CD1c-positive myeloid dendritic cell (primary cell): ENCODE data around the gene CRYBA2.
A peak's percentile ranks its signal among the peaks of the same experiment; 100 is the strongest.

Experiments
- DNase-seq: peaks from one replicate; pipeline ENCODE4 v3.0.0-alpha.2; 2016; ENCODE audit errors: extremely low spot score

CRYBA2 gene

DNA sequence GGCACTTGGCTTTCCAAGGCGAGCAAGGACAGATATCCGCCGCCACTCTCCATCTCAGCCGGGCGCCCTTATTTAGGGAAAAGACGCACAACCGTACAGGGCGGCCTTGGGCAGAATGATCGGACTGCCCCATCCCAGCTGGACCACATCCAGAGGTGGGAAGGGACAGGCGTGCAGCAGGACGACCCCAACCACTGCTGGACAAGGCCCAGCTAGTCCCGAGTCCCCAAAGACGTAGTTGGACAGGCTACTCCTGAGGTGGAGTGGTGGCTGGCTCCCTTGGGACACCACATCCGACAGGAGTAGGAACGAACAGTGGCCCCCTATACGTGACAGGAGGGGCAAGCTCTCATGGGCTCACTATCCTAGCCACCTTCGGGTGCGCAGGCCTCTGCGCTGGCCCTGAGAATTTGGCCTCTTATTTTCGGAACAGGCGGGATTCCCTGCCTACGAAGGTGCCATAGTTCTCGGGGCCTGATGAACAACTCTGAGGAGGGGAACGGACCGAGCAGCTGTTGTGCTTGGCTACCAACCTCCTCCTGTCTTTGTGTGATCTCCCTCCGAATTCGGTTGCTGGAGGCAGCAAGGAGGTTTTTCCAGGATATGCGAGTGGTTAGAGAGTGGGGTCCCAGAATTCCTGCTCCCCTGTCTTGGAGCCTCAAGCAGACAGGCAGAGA is 10.5 kb downstream of the CRYBA2 start:
- no peak for DNase-seq

DNA sequence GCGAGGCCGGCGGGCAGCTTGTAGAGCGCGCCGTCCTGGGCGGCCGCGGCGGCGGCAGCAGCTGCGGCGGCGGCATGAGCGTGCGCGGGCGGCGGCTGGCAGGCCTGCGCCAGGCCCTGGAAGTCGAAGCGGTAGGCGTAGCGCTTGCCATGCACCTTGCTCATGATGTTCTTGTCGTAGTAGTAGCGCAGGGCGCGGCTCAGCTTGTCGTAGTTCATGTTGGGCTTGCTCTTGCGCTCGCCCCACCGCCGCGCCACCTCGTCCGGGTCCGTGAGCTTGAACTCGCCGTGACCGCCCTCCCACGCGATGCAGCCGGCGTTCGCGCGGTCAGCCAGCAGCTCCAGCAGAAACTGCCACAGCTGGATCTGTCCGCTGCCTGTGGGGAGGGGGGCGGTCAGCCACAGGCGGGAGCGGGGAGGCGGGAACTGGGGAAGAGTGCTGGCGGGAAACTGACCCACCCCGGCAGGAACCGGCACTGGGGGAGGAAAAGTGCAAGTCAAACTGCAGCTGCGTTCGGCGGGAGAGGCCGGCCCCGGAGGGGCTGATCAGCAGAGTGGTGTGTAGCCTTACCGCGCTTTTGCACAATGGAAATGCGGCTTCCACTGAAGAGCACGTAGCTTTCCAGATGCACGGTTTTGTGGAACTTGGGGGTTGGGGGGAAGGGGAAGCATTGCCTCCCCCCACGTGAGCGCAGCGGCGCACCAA is 11.2 kb downstream of the CRYBA2 start:
- peak; percentile 59 for DNase-seq

DNA sequence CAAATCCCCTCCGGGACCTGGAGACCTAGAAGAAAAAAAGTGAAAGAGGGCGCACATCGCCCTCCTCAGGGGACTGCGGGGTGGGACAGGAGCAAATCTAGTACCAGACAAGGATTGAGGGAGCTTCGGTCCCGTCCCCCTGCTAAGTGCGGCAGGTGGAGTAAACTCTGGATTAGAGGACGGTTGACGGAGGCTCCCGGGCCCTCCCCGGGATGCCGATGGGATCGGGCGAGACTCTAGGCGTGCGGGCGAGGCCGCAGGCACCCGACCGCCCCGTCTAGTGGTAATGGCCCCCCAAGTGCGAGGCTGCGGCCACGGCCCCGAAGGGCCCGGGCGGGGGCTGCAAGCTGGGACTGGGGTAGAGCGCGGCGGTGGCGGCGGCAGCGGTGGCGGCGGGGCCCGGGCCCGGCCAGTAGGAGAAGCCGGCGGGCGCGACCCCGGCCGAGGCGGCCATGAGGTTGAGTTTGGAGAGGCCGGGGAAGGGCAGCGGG is 11.8 kb downstream of the CRYBA2 start:
- no peak for DNase-seq

DNA sequence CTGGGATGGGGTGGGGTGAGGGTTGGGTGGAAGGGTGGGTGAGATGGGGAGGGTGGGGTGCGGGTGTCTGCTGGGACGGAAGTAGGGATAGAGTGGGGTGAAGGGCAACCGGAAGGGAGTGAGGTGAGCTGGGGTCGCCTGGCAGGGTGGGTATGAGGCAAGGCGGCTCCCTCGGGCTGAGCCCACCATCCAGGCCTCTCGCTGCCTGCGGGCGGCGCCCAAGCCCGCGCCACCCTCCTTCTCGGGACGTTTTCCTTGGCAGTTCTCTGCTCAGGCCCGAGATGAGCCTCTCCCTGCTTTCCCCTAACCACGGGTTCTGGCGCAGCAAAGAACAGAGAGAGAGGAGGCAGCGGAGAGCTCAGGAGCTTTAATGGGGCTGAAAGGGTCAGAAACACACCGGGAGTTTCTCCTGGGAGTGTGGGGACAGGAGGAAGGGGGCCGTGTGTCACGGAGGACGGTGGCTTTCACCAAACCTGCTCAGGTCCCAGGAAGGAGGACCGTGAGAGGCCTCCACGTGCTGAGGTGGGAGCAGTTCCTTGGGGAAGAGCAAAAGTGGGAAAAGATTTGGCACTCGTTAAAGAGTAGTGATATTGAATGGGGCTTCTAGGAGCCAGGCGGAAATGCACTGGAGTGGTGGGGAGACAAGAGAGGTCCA is 12.4 kb downstream of the CRYBA2 start:
- DNase-seq: no peak

DNA sequence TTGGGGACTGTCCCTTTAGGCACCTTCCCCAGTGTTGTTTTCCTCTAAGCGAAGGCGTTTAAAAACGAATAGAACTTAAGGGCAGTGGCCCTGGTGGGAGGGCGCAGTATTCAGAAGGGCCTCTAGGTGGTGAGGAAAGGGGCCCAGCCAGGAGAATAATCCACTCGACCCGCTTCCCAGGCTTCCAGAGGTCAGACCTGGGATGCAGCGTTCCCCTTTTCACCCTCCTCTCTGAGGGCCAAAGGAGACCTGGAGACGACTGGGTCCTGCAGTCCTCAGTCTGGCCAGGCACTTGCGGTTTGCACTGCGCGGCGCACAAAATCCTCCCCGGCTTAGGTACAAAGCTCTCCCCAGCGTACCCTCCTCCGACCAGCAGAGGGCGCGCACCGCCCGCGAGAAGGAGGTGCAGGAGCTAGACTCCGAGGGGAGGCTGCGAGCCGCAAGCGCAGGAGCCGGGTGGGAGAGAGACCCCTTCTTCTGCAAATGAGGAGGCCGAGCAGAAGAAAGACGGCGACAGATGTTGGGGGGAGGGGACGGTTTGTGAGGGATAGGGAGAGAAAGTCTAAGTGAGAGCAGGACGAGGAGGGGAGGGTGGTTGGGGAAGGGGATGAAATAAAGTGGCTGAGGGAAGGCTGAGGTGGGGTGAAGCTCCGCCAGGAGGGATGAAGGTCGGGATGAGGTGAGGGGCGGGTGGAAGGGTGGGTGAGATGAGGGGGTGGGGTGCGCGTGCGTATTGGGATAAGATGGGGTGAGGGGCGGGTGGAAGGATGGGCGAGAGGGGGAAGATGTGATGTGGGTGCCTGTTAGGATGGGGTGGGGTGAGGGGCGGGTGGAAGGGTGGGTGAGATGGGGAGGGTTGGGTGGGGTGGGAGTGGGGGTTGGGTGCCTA is 13.1 kb downstream of the CRYBA2 start:
- DNase-seq: peak; percentile 88

DNA sequence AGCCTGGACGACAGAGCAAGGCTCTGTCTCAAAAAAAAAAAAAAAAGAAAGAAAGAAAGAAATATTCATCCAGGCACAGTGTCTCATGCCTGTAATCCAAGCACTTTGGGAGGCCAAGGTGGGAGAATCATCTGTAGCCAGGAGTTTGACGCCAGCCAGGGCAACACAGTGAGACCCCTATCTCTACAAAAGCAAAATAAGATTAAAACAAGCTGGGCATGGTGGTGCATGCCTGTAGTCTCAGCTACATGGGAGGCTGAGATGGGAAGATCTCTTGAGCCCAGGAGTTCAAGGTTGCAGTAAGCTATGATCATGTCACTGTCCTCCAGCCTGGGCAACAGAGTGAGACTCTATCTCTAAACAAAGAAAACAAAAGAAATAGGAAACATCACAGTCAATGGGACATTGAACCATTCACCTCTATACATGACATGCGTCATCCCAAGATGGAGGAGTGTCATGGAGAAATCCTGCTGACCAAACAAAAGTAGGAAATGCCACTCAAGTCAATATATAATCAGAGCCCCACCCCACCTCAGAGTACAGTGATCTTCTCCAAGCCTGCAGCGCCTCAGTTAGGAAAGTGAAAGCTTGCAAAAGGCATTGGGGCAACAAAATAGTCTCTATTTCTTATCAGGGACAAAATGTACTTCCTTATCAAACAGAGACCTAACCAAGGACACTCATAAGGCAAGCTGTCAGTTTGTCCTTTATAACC is 18.0 kb downstream of the CRYBA2 start:
- DNase-seq: no peak

DNA sequence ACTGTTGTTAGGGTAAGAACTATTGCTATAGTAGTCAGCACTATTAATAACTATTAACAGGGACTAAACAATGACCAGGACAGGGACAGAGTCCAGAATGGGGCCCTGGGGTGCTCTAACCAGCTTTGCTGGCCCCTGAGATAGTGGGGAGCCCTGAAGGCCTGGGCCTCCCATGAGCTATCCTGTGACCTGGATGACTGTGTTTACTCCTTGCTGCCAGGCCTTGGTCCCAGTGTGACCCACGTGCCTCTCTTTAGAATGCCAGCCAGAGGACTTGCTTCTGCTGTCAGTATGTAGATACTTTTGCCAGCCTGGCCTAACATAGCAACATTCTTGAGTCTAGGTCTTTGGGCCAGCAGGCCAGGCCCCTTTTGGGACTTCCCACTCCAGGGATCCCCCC is 22.3 kb downstream of the CRYBA2 start:
- DNase-seq: no peak

DNA sequence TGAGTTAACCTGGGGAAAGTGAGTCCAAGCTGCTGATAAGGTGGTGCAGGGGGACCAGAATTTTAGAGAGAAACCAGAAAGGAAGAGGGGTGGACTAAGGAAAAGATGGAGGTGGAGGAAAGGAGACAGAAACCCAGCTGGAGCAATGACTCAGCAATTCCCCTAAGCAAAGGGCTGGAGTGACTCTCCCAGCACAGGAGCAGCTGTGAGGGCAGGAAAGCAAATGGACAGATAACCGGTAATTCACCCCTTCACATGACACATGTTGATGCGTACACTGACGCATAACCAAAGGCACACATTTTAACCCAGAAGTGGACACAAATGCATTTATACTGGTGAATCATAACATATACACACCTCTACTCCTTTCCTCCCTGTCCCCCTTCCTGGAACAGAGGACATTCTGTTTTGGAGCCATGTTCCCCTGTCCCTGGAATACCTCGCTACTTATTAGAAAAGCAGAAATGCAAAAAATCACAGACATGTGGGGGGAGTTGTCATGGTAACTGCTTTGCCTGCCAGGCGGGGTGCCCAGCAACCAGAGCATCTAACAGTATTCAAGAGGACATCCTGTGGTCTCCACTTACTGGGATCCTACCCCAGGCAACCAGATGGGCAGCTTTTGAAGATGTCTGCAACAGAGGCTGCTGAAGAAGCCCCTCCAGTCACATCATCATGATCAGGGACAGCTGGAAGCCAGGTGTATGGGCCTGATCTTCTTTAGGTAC is 29.0 kb downstream of the CRYBA2 start:
- DNase-seq: no peak

DNA sequence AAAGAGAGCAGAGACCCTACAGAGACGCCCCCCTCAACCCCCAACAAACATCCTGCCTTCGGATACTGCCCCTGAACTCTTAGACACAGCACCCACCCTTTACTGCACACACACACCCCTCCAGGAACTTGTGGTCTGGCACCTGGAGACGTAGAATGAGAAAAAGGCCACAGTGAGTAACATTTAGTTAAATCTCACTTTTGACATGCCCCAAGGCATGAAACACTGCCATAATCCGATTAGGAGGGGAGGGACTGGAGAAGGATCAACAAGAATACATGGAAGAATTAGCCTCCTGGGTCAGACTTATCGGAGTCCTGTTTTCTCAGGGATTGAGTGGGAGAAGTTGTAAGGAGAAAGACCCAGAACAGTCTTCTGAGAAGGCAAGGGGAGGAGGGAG is 29.6 kb downstream of the CRYBA2 start:
- no peak for DNase-seq

DNA sequence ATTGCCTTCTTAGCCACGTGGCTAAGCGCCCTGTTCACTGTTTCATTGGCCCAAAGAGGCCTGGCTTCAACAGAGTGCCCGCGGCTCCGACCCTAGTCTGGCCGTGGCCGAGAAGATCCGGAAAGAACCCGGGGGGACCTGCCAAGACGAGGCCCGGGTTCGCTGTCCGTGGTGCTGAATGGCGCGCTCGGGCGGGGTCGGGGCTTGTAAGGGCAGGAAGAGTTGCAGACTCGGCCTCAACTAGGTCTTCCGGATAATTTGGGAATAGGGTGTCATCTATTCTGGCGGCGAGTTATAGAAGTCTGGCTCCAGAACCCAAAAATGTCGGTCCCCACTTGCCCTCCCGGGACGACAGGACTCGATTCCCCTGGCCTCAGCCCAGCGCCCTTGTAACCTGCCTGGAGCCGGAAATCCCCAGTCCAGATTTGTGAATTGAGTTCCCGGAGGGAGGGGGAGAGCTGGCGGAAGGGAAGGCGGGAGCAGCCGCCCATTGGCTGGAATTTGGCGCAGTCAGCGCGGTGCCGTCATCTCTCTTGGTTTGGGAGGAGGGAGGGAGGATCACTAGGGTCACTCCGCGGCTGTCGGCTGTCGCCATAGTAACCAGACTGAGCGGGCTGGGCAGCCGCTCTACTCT is 30.2 kb downstream of the CRYBA2 start:
- peak; percentile 51 for DNase-seq

DNA sequence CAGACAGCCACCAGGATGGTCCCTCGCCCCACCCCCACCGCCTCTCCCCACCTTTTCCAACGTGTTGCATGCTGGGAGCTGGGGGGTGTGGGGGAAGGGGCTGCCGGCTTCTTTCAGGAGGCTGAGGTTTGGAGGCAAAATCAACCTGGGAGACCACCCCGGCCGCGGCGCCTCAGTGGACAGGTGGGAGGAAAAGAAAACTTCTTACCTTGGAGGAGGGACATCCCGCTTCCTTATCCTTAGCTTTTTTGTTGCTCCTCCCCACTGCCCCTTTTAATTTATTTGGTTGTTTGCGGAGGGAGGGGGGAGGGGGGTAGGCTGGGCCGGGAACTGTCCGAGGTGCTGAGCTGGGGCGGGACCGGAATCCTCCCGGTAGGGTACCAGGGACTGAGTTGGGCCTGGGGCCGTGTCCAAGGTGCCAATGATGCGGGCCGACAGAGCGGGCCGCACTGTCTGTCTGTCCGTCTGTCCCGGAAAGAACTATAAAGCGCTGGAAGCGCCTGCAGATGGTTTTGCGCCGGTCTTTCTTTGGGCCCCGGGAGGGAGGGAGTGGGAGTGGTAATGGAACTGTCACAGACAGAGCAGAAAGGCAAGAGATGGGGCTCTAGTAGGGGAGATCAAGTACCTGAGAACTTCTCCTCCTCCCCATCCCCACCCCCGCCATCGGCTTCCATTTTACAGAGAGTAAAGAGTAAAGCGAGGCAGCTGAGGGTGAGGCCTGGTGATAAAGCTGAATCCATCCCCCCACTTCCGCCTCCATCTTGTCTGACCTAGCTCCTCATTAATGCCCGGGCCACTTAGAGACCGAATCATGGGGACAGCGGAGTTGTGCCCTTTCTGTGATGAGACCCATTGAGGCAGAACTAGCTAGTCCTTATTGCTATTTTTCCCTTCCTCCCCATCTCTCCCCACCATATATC is 31.3 kb downstream of the CRYBA2 start:
- no peak for DNase-seq

DNA sequence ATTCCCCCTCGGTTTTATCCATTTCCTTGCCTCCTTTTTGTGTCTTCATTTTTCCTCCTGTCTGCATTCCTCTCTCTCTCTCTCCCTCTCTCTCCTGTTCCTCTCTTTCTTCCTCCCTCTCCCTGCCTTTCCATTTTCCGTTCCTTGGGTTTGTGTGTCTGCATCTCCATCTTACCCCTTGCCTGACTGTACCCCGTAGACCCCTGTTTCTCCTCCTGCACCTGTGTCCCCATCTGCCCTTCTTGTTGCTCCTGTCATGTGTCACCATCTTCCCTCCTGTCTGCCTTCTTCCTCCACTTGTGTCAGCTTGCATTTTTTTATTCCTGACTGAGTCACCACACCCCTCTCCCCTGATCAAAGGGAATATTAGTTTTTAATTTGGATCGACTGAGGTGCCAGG is 32.0 kb downstream of the CRYBA2 start:
- no peak for DNase-seq

DNA sequence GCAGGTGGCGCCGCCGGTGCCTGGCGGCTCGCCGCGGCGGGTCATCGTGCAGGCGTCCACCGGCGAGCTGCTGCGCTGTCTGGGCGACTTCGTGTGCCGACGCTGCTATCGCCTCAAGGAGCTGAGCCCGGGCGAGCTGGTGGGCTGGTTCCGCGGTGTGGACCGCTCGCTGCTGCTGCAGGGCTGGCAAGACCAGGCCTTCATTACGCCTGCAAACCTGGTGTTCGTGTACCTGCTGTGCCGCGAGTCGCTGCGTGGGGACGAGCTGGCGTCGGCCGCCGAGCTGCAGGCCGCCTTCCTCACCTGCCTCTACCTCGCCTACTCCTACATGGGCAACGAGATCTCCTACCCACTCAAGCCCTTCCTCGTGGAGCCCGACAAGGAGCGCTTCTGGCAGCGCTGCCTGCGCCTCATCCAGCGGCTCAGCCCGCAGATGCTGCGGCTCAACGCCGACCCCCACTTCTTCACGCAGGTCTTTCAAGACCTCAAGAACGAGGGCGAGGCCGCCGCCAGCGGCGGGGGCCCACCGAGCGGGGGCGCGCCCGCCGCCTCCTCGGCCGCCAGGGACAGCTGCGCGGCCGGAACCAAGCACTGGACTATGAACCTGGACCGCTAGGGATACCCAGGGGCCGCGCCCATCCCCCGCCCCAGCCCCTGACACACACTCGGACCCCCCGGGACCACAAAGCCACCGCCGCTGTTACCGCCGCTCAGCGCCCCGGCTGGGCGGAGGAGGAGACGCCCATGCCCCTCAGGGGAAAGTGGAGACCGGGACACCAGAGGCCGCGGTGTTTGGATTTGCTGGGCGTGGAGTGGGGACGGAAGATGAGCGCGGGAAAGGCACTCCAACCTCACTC is 32.7 kb downstream of the CRYBA2 start:
- no peak for DNase-seq

DNA sequence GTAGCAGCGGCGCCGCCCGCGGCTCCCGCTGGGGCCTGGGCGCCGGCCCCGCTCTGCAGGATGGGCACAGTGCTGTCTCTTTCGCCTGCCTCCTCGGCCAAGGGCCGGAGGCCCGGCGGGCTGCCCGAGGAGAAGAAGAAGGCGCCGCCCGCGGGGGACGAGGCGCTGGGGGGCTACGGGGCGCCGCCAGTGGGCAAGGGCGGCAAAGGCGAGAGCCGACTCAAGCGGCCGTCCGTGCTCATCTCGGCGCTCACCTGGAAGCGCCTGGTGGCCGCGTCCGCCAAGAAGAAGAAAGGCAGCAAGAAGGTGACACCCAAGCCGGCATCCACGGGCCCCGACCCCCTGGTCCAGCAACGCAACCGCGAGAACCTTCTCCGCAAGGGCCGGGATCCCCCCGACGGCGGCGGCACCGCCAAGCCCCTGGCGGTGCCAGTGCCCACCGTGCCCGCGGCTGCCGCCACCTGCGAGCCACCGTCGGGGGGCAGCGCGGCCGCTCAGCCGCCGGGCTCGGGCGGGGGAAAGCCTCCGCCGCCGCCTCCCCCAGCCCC is 33.4 kb downstream of the CRYBA2 start:
- DNase-seq: no peak

DNA sequence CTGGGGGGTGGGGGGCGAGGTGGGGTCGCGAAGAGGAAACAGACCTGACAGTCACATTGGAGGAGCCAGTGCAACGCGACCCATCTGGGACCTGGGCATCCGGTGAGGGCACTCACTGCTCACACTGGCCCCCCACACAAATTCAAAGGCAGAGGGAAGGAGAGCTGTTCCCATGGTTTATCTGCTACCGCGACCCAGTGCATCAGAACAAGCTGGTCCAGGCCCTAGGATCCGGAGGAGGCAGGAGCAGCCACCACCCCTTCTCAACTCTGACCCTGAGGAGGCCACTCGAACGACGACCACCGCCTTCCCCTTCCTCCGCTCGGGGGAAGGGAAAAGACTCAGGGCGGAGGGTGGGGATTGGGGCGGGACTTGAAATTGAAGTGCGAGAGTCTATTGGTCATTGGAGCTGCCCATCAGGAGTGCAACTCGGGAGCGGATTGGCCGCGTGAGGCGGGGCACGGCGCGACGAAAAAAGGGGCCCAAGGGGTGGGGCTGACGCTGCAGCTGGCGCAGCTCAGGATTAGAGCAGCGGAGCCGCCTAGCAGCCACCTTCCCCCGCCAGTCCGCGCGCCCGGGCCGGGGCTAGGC is 34.0 kb downstream of the CRYBA2 start, which contains the start of gene CDK5R2:
TSS of gene CDK5R2 (plus strand) at position 526 of the 591 bp plus-strand sequence. CDS start 155 bp downstream, outside the sequence.
- peak; percentile 61 for DNase-seq

DNA sequence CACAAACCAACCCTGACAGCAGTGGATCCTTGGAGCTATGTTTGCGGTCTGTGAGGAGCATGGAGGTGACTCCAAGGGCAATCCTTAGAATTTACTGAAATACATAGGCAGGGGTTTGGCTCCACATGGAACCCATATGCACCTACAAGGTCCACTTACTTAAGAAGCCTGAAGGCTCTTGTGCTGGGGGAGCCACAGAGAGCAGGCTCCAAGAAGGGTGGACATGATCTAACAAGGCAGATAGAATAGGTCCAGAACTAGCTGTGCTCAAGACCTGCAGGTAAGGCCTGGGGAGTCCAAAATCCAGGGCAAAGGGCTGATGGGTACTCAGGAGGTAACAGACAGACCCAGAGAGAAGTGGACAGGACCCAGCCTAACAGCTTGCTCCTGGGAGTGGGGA is 34.9 kb downstream of the CRYBA2 start:
- no peak for DNase-seq

DNA sequence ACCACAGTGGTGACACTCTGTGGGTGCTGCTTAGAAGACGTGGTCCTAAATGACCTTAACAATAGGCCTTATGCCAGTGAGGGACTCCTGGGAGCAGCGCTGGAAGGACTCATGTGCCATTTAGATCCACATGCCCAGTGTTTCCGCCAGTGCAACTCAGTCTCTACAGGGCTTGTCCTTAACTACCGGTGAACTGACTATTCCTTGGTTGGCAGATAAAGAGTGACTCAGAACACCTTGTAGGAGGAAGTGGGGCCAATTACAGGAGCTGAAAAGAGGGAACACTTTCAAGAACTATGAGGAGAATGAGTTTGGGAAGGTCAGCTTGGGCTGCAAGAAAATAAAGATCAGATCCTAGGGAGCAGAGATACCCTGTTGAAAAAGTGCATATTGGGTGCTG is 35.6 kb downstream of the CRYBA2 start:
- no peak for DNase-seq
